ENCODE measurements around the gene H6PD. TPM values are rescaled to one million over a fixed set of nuclear protein-coding genes. Genes with fewer than 3 reads are reported as not detected.
A peak's percentile ranks its signal among the peaks of the same experiment; 100 is the strongest.

The H6PD gene
- total and polyA plus RNA-seq, 2 donors (not counting 3 experiments of a cell fraction or from before 2014, with no cell fraction given) = 24.5 to 29.0 TPM

GRCh38 chr1:9202240-9202870 is 32.2 kb upstream of the H6PD start:
- no peak for DNase-seq (ENCODE audit: low read depth, low spot score)
- TF ChIP-seq MYC (IDR thresholded peaks at IDR 0.05; ENCODE audit: low read depth, low read length) (no peak), POLR2A (IDR thresholded peaks at IDR 0.05; ENCODE audit: low read depth, low read length) (no peak), JUN (IDR thresholded peaks at IDR 0.05; ENCODE audit: borderline replicate concordance, insufficient read depth, insufficient read length, low read depth) (no peak), EZH2 (IDR thresholded peaks at IDR 0.05; ENCODE audit: borderline replicate concordance, low read depth, low read length, severe bottlenecking) (no peak)
- no peak overlapping the region for H3K27ac ChIP-seq (ENCODE audit: insufficient read depth, low read depth, low read length)
- H3K4me3 ChIP-seq (replicated peaks in 1 of 3; ENCODE audit: insufficient read depth in 1 of 3, low read depth in 1 of 3, low read length in 3 of 3) = peak overlapping the region in 2 of 3 experiments; percentile 54 to 60
- peaks cover 14% of the 10 kb centered on the region for H3K4me1 ChIP-seq (ENCODE audit: control insufficient read depth, extremely low read depth, insufficient read depth, low read length)
- peaks cover 23% of the 10 kb centered on the region in 2 experiments for H3K27me3 ChIP-seq (ENCODE audit: control insufficient read depth in 2 of 2, insufficient read depth in 2 of 2, low read length in 2 of 2)
- H3K9me3 ChIP-seq (replicated peaks; ENCODE audit: control insufficient read depth, insufficient read depth, low read length) = no peaks in the 10 kb centered on the region
- no peaks in the 10 kb centered on the region for H3K79me2 ChIP-seq (ENCODE audit: control insufficient read depth, insufficient read depth, low read length)
- intact Hi-C loops (cut with micrococcal nuclease) = loop anchor here (1.0 to 5.0 kb wide), 2 partner anchors 9 to 290 kb away; no protein-coding TSS in a partner anchor
- no peaks in the 10 kb centered on the region for H3K9me1 ChIP-seq (replicated peaks; ENCODE audit: control insufficient read depth, extremely low read depth, insufficient read depth, low read length)
- H2AFZ ChIP-seq (ENCODE audit: low read depth, low read length) = peak overlapping the region; percentile 75
- H3K36me3 ChIP-seq (ENCODE audit: control insufficient read depth in 2 of 2, extremely low read depth in 1 of 2, insufficient read depth in 2 of 2, low read length in 2 of 2) = no peaks in the 10 kb centered on the region
- dilution Hi-C loops (cut with MboI; ENCODE audit: extremely low pct_ligation_motif_present, low sequenced_read_pairs) = no loop called here
- no peak overlapping the region for H3K9ac ChIP-seq (replicated peaks; ENCODE audit: extremely low read depth, insufficient read depth, low read length)
- CTCF ChIA-PET = interaction anchor here (0.6 to 2.9 kb wide), 11 partner anchors 8 to 289 kb away, joined by 3 to 29 read pairs (median 4); partner anchors contain the start of gene H6PD
- no peaks in the 10 kb centered on the region for H4K20me1 ChIP-seq (replicated peaks; ENCODE audit: control insufficient read depth, extremely low read depth, insufficient read depth, low read length)
- POLR2A ChIA-PET = no interaction called here
- FAIRE-seq = peak; percentile 21
- peak overlapping the region; percentile 80 for H3K4me2 ChIP-seq (ENCODE audit: insufficient read depth, low read length)
- BruUV-seq (replicated peaks) = no TSS peak

GRCh38 chr1:9203511-9203982 is 31.0 kb upstream of the H6PD start:
- Histone ChIP-seq H3K9ac (replicated peaks; ENCODE audit: extremely low read depth, insufficient read depth, low read length) (no peak overlapping the region), H2AFZ (ENCODE audit: low read depth, low read length) (no peak overlapping the region), H3K79me2 (ENCODE audit: control insufficient read depth, insufficient read depth, low read length) (no peaks in the 10 kb centered on the region), H3K27ac (ENCODE audit: insufficient read depth, low read depth, low read length) (no peak overlapping the region), H3K4me1 (ENCODE audit: control insufficient read depth, extremely low read depth, insufficient read depth, low read length) (peaks cover 10% of the 10 kb centered on the region), H3K4me3 (replicated peaks in 1 of 3; ENCODE audit: insufficient read depth in 1 of 3, low read depth in 1 of 3, low read length in 3 of 3) (no peak overlapping the region), H3K27me3 (ENCODE audit: control insufficient read depth in 2 of 2, insufficient read depth in 2 of 2, low read length in 2 of 2) (peaks cover 23% of the 10 kb centered on the region in 2 experiments), H3K4me2 (ENCODE audit: insufficient read depth, low read length) (no peak overlapping the region), H4K20me1 (replicated peaks; ENCODE audit: control insufficient read depth, extremely low read depth, insufficient read depth, low read length) (no peaks in the 10 kb centered on the region), H3K9me1 (replicated peaks; ENCODE audit: control insufficient read depth, extremely low read depth, insufficient read depth, low read length) (no peaks in the 10 kb centered on the region), H3K9me3 (replicated peaks; ENCODE audit: control insufficient read depth, insufficient read depth, low read length) (no peaks in the 10 kb centered on the region), H3K36me3 (ENCODE audit: control insufficient read depth in 2 of 2, extremely low read depth in 1 of 2, insufficient read depth in 2 of 2, low read length in 2 of 2) (no peaks in the 10 kb centered on the region)
- ChIA-PET CTCF (no interaction called here), POLR2A (no interaction called here)
- intact Hi-C loops (cut with micrococcal nuclease) = loop anchor here (5.0 kb wide), 1 partner anchor 289 kb away; no protein-coding TSS in a partner anchor
- FAIRE-seq (no peak), DNase-seq (ENCODE audit: low read depth, low spot score) (no peak)
- TF ChIP-seq MAX (IDR thresholded peaks at IDR 0.05; ENCODE audit: insufficient read depth, insufficient read length) (no peak), FOS (IDR thresholded peaks at IDR 0.05; ENCODE audit: borderline replicate concordance, insufficient read depth, low read length) (no peak), POLR2AphosphoS5 (IDR thresholded peaks at IDR 0.05; ENCODE audit: insufficient read depth, low read depth, low read length) (no peak), GATA2 (IDR thresholded peaks at IDR 0.05; ENCODE audit: insufficient read depth, insufficient read length, low read depth, low read length) (no peak), JUN (IDR thresholded peaks at IDR 0.05; ENCODE audit: borderline replicate concordance, insufficient read depth, insufficient read length, low read depth) (no peak), CTCF (IDR thresholded peaks at IDR 0.05; ENCODE audit: extremely low read depth in 1 of 2, insufficient read depth in 1 of 2, low read depth in 1 of 2, low read length in 2 of 2) (no peak), EZH2 (IDR thresholded peaks at IDR 0.05; ENCODE audit: borderline replicate concordance, low read depth, low read length, severe bottlenecking) (no peak), MYC (IDR thresholded peaks at IDR 0.05; ENCODE audit: low read depth, low read length) (no peak), POLR2A (IDR thresholded peaks at IDR 0.05; ENCODE audit: low read depth, low read length) (no peak)
- dilution Hi-C loops (cut with MboI; ENCODE audit: extremely low pct_ligation_motif_present, low sequenced_read_pairs) = no loop called here
- no TSS peak for BruUV-seq (replicated peaks)
